Gastroesophageal sphincter (tissue), 3 donors: Measurements from ENCODE around the gene NUDT2.
A peak's percentile ranks its signal among the peaks of the same experiment; 100 is the strongest.

ENCODE experiments used
- CTCF ChIP-seq, 4 experiments: fragments of 200-600 bp in 2 of 4; fragments of 450-650 bp in 2 of 4; sonication (generic) in 1 of 4; IDR thresholded peaks; one replicate each; pipeline ENCODE4 v1.5.1; 2017 to 2019; ENCODE audit warnings: antibody characterized with exemption in 4 of 4, mild to moderate bottlenecking in 2 of 4, moderate library complexity in 2 of 4
- EP300 ChIP-seq: sonication (generic); formaldehyde crosslinking; IDR thresholded peaks from one replicate; pipeline ENCODE4 v1.6.1; 2017; ENCODE audit warnings: antibody characterized with exemption, mild to moderate bottlenecking
- POLR2A ChIP-seq, 2 donors: fragments of 450-650 bp; IDR thresholded peaks; one replicate each; pipeline ENCODE4 v1.6.1; 2017; ENCODE audit warnings: antibody characterized with exemption in 2 of 2, mild to moderate bottlenecking in 2 of 2, moderate library complexity in 1 of 2

- peak; percentile 31 to 72 (median 62) for TF ChIP-seq CTCF (IDR thresholded peaks at IDR 0.05)
- no peak for TF ChIP-seq POLR2A (IDR thresholded peaks at IDR 0.05)
- no peak for TF ChIP-seq EP300
These were observed 3.0 kb downstream of the NUDT2 start for GRCh38 chr9:34332076-34332964.
